H1 (cell line): Measurements from ENCODE around the gene LIN37. TPM values are rescaled to one million over a fixed set of nuclear protein-coding genes. Genes with fewer than 3 reads are reported as not detected.

Experiments used
- BACH1 ChIP-seq: IDR thresholded peaks from 2 replicates; pipeline ENCODE4 v1.6.1; 2012; ENCODE audit warnings: low read length, improper control_type of control experiment
- CHD2 ChIP-seq: IDR thresholded peaks from 2 replicates; pipeline ENCODE4 v1.6.1; 2012; ENCODE audit warnings: low read length, improper control_type of control experiment
- KDM1A ChIP-seq: fragments of 200-600, 300-600 bp; sonication (generic); IDR thresholded peaks from 2 replicates; pipeline ENCODE4 v1.7.1; 2016; ENCODE audit warnings: mild to moderate bottlenecking, low read length, borderline replicate concordance
- NRF1 ChIP-seq: IDR thresholded peaks from 2 replicates; pipeline ENCODE4 v1.6.1; 2011; ENCODE audit warnings: mild to moderate bottlenecking, low read depth, low read length, improper control_type of control experiment
- RXRA ChIP-seq: IDR thresholded peaks from 2 replicates; pipeline ENCODE4 v1.6.1; 2011; ENCODE audit warnings: low read depth, mild to moderate bottlenecking, low read length, moderate library complexity; ENCODE audit not compliant: insufficient read depth
- SIX5 ChIP-seq: IDR thresholded peaks from 2 replicates; pipeline ENCODE4 v1.6.1; 2011; ENCODE audit warnings: mild to moderate bottlenecking, low read depth, low read length
- SP4 ChIP-seq: IDR thresholded peaks from 2 replicates; pipeline ENCODE4 v1.6.1; 2012; ENCODE audit warnings: low read length, inconsistent platforms
- SRF ChIP-seq: IDR thresholded peaks from 2 replicates; pipeline ENCODE4 v1.6.1; 2011; ENCODE audit warnings: mild to moderate bottlenecking, low read depth, low read length, moderate library complexity
- TBP ChIP-seq: IDR thresholded peaks from 2 replicates; pipeline ENCODE4 v1.6.1; 2011; ENCODE audit warnings: low read depth, low read length, improper control_type of control experiment
- TEAD4 ChIP-seq: IDR thresholded peaks from 2 replicates; pipeline ENCODE4 v1.6.1; 2012; ENCODE audit warnings: low read depth, low read length, inconsistent platforms, mixed read lengths
- polyA plus RNA-seq, 7 experiments: library from polyadenylated mRNA; depleted of rRNA in 3 of 7; stranded (reverse) in 5 of 7; unstranded in 2 of 7; fragments of >200 nt in 5 of 7; fragments of 200-250 nt in 2 of 7; gene quantifications; 1 replicate in 5 of 7; 2 replicates in 1 of 7; 4 replicates in 1 of 7; pipeline versions ENCODE4 v1.2.1 to v1.2.3, GENCODE V29; 2011 to 2013; ENCODE audit warnings: missing spikeins in 2 of 7, mixed read lengths in 2 of 7
- total RNA-seq: library from RNA; stranded (reverse); fragmentation: NEBNext Ultra II Directional; extraction: Animal tissue kit (Norgen Biotek cat#: 25700); gene quantifications from 2 replicates; pipeline ENCODE4 v1.2.1, GENCODE V29; 2021
- TF ChIP-seq, protein P1 (sequence below): fragments of 300-600 bp; sonication (generic); IDR thresholded peaks from 2 replicates; pipeline ENCODE4 v1.7.1; 2012; ENCODE audit warnings: low read length, moderate library complexity, mild to moderate bottlenecking, inconsistent platforms; ENCODE audit not compliant: insufficient replicate concordance

Gene LIN37
- total and polyA plus RNA-seq, 2 of the 8 experiments (the other 6 are each of a cell fraction or from before 2014, with no cell fraction given), result 3.8 to 9.8 TPM

DNA sequence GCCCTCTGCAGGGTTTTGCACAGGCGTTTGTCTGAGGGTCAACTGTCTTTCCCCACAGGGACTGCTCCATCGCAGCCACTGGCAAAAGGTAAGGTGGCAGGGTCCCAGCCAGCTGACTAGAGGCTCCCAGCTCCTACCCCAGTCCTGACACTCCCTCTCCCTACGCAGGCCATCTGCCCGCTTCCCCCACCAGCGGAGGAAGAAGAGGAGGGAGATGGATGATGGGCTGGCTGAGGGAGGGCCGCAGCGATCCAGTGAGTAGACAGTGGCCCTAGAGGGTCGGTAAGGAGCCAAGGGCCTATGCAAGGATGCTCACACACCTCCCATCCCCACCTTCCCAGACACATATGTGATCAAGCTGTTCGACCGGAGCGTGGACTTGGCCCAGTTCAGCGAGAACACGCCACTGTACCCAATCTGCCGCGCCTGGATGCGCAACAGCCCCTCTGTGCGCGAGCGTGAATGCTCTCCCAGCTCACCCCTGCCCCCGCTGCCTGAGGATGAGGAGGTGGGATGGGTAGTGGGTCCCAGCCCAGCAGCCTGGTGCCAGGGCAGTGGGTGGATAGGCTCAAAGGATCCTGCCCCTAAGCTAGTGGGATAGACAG, 4.5 kb downstream of the LIN37 start (continued):
- TF ChIP-seq, protein P1, sequence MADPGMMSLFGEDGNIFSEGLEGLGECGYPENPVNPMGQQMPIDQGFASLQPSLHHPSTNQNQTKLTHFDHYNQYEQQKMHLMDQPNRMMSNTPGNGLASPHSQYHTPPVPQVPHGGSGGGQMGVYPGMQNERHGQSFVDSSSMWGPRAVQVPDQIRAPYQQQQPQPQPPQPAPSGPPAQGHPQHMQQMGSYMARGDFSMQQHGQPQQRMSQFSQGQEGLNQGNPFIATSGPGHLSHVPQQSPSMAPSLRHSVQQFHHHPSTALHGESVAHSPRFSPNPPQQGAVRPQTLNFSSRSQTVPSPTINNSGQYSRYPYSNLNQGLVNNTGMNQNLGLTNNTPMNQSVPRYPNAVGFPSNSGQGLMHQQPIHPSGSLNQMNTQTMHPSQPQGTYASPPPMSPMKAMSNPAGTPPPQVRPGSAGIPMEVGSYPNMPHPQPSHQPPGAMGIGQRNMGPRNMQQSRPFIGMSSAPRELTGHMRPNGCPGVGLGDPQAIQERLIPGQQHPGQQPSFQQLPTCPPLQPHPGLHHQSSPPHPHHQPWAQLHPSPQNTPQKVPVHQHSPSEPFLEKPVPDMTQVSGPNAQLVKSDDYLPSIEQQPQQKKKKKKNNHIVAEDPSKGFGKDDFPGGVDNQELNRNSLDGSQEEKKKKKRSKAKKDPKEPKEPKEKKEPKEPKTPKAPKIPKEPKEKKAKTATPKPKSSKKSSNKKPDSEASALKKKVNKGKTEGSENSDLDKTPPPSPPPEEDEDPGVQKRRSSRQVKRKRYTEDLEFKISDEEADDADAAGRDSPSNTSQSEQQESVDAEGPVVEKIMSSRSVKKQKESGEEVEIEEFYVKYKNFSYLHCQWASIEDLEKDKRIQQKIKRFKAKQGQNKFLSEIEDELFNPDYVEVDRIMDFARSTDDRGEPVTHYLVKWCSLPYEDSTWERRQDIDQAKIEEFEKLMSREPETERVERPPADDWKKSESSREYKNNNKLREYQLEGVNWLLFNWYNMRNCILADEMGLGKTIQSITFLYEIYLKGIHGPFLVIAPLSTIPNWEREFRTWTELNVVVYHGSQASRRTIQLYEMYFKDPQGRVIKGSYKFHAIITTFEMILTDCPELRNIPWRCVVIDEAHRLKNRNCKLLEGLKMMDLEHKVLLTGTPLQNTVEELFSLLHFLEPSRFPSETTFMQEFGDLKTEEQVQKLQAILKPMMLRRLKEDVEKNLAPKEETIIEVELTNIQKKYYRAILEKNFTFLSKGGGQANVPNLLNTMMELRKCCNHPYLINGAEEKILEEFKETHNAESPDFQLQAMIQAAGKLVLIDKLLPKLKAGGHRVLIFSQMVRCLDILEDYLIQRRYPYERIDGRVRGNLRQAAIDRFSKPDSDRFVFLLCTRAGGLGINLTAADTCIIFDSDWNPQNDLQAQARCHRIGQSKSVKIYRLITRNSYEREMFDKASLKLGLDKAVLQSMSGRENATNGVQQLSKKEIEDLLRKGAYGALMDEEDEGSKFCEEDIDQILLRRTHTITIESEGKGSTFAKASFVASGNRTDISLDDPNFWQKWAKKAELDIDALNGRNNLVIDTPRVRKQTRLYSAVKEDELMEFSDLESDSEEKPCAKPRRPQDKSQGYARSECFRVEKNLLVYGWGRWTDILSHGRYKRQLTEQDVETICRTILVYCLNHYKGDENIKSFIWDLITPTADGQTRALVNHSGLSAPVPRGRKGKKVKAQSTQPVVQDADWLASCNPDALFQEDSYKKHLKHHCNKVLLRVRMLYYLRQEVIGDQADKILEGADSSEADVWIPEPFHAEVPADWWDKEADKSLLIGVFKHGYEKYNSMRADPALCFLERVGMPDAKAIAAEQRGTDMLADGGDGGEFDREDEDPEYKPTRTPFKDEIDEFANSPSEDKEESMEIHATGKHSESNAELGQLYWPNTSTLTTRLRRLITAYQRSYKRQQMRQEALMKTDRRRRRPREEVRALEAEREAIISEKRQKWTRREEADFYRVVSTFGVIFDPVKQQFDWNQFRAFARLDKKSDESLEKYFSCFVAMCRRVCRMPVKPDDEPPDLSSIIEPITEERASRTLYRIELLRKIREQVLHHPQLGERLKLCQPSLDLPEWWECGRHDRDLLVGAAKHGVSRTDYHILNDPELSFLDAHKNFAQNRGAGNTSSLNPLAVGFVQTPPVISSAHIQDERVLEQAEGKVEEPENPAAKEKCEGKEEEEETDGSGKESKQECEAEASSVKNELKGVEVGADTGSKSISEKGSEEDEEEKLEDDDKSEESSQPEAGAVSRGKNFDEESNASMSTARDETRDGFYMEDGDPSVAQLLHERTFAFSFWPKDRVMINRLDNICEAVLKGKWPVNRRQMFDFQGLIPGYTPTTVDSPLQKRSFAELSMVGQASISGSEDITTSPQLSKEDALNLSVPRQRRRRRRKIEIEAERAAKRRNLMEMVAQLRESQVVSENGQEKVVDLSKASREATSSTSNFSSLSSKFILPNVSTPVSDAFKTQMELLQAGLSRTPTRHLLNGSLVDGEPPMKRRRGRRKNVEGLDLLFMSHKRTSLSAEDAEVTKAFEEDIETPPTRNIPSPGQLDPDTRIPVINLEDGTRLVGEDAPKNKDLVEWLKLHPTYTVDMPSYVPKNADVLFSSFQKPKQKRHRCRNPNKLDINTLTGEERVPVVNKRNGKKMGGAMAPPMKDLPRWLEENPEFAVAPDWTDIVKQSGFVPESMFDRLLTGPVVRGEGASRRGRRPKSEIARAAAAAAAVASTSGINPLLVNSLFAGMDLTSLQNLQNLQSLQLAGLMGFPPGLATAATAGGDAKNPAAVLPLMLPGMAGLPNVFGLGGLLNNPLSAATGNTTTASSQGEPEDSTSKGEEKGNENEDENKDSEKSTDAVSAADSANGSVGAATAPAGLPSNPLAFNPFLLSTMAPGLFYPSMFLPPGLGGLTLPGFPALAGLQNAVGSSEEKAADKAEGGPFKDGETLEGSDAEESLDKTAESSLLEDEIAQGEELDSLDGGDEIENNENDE, result no peak
- TF ChIP-seq CHD2 (no peak), RXRA (no peak), NRF1 (no peak), SP4 (no peak), TEAD4 (no peak), SIX5 (no peak), KDM1A (no peak), TBP (no peak), BACH1 (no peak), SRF (no peak)
